ENCODE results near the gene CBLN4.

Gene CBLN4

DNA sequence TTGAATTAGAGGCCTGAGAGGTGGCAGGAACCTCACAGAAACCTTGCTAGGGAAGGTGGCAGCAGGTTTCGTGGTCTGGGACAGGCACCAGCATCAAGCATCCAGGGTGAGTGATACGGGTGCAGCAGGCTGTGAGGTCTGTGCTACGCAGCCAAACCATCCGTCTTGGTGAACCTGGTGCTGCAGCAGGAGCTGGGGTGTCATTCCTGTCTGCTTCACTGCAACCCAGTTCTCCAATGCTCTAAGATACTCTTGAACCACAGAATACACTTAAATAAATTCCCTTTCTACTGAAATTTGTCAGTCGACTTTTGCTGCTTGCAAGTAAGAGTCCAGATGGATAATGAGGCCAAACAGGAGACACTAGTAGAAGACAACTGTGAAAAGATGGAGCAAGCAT is 9.7 kb upstream of the CBLN4 start:
- Histone ChIP-seq H3K9me3 (no peaks in the 10 kb centered on the region), H3K27ac (no peak overlapping the region), H3K27me3 (no peaks in the 10 kb centered on the region), H3K4me1 (ENCODE audit: control insufficient read depth in 1 of 2, insufficient read depth in 1 of 2, low read depth in 1 of 2, low read length in 1 of 2) (no peaks in the 10 kb centered on the region), H3K4me3 (ENCODE audit: low read depth in 1 of 2, low read length in 1 of 2) (no peak overlapping the region), H3K36me3 (no peaks in the 10 kb centered on the region)
- TF ChIP-seq, protein P1, sequence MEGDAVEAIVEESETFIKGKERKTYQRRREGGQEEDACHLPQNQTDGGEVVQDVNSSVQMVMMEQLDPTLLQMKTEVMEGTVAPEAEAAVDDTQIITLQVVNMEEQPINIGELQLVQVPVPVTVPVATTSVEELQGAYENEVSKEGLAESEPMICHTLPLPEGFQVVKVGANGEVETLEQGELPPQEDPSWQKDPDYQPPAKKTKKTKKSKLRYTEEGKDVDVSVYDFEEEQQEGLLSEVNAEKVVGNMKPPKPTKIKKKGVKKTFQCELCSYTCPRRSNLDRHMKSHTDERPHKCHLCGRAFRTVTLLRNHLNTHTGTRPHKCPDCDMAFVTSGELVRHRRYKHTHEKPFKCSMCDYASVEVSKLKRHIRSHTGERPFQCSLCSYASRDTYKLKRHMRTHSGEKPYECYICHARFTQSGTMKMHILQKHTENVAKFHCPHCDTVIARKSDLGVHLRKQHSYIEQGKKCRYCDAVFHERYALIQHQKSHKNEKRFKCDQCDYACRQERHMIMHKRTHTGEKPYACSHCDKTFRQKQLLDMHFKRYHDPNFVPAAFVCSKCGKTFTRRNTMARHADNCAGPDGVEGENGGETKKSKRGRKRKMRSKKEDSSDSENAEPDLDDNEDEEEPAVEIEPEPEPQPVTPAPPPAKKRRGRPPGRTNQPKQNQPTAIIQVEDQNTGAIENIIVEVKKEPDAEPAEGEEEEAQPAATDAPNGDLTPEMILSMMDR (IDR thresholded peaks at IDR 0.05) = no peak

DNA sequence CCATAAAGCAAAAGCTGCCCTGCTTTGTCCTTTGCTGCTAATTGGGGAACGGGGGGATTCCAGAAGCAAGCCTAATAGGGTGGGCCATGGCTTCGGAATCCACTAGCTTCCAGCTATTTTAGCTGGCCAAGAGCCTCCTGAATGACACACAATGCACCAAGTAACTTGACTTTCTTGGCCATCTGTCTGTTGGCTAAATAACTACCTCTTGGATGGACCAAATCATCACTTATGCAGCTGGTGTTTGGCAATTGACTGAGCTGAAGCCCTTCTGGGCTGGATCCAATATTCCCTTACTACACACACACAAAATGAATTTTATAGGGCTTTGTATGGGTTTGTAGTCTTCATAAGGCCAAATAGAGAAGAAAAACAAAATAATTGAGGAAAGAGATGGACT is 8.8 kb upstream of the CBLN4 start:
- no peak overlapping the region for H3K27ac ChIP-seq
- H3K36me3 ChIP-seq = no peaks in the 10 kb centered on the region
- H3K9me3 ChIP-seq = no peaks in the 10 kb centered on the region
- no peak overlapping the region for H3K4me3 ChIP-seq (ENCODE audit: low read depth in 1 of 2, low read length in 1 of 2)
- no peaks in the 10 kb centered on the region for H3K27me3 ChIP-seq
- TF ChIP-seq, protein P1 (IDR thresholded peaks at IDR 0.05) = no peak
- H3K4me1 ChIP-seq (ENCODE audit: control insufficient read depth in 1 of 2, insufficient read depth in 1 of 2, low read depth in 1 of 2, low read length in 1 of 2) = no peaks in the 10 kb centered on the region

DNA sequence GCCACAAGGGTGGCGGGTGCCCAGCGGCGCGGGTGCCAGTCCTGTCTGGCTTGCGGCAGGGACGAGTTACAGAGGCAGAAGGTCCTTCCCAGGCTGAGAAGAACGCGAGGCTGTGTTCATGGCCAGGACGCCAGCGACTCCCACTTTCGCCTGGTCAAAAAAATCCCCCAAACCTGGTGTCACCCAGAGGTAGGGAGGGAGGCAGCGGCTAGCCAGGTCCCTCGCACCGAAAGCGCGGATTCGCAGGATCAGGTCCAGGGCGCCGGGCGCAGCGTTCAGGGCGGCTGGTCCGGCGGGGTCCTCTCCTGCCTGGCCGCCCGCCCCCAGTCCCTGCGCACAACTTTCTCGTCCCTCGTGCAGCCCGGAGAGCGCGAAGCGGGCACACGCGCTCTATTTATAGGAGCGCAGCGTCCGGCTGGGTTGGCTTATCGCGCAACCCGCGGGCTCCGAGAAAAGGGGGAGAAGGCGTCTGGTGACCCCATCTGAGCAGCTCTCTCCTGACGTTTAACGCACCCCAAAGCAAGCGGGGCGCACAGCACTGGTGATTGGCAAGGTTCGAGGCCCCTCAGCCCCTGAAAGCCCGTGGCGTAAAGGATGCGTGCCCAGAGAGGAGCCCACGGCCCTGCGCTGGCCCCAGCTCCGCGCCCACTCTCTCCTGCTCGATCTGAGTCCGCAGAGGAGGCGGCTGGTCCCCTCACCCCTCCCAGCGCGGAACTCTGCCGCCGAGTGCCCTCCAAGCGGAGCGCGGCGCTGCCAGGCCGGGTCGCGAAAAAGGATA is 519 bp downstream of the CBLN4 start:
- Histone ChIP-seq H3K4me1 (ENCODE audit: control insufficient read depth in 1 of 2, insufficient read depth in 1 of 2, low read depth in 1 of 2, low read length in 1 of 2) (no peaks in the 10 kb centered on the region), H3K4me3 (ENCODE audit: low read depth in 1 of 2, low read length in 1 of 2) (no peak overlapping the region), H3K9me3 (no peaks in the 10 kb centered on the region), H3K27ac (no peak overlapping the region), H3K27me3 (peaks cover 67% of the 10 kb centered on the region), H3K36me3 (no peaks in the 10 kb centered on the region)
- TF ChIP-seq, protein P1 (IDR thresholded peaks at IDR 0.05) = no peak

DNA sequence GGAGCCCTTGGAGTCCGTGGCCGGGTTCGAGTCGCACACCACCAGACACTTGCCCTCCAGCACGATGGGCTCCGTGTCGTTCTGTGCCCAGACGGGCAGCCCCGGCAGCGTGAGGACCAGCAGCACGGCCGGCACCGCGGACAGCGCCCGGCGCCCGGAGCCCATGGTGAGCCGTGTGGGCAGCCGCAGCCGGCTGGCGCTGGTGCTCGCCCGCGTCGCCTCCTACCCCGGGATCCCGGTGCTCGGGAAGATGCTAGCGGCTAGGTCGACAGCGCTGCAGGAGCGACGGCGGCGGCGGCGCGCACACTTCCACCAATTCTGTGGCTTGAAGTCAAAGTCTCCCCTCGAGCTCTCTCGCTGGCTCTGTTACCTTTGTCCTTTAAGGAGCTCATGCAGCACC is 1.3 kb downstream of the CBLN4 start:
- no peaks in the 10 kb centered on the region for H3K4me1 ChIP-seq (ENCODE audit: control insufficient read depth in 1 of 2, insufficient read depth in 1 of 2, low read depth in 1 of 2, low read length in 1 of 2)
- no peak overlapping the region for H3K4me3 ChIP-seq (ENCODE audit: low read depth in 1 of 2, low read length in 1 of 2)
- no peaks in the 10 kb centered on the region for H3K9me3 ChIP-seq
- peaks cover 67% of the 10 kb centered on the region for H3K27me3 ChIP-seq
- H3K36me3 ChIP-seq = no peaks in the 10 kb centered on the region
- TF ChIP-seq, protein P1 (IDR thresholded peaks at IDR 0.05) = no peak
- H3K27ac ChIP-seq = no peak overlapping the region

DNA sequence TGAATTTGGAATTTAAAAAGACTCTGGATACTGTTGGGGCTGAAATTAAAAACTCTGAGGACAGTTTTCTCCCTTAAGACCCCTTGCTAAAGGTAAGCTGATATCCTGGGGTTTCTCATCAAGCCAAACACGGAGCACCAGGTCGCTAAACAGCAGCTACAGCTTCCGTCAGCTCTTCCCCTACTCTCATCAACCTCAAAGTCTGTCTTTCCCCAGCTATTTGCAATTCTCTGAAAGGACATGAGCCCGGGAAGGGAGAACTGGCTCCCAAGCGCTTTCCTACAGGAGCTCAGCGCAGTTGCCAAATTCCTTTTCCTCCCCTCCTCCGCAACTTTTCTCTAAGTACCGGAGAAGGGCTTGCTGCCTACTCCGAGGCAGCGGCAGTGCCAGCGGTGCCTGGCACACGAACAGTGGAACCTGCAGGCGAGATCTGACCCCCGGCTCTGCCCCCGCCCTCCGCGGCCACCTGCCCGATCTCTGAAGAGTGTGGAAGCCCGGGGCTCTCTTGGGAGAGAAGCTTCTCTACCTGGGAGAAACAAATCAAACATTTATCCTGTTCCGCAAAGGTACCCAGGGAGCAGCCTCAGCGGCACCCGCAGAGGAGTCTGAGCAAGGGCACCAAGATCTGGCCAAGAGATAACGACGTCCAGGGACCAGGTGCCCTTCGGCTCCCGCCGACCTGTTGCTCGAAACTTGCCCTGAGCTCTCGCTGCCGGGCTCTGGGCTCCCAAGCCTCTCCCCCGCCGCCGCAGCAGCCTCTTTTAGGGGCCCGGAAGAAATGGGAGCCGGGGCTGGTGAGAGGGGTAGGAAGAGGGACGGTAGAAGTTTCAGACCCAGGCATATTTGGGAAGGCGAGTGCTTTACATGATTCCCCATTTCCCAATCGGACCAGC is 2.2 kb downstream of the CBLN4 start:
- no peaks in the 10 kb centered on the region for H3K9me3 ChIP-seq
- no peak overlapping the region for H3K27ac ChIP-seq
- H3K36me3 ChIP-seq = no peaks in the 10 kb centered on the region
- no peak overlapping the region for H3K4me3 ChIP-seq (ENCODE audit: low read depth in 1 of 2, low read length in 1 of 2)
- TF ChIP-seq, protein P1 (IDR thresholded peaks at IDR 0.05) = no peak
- peaks cover 67% of the 10 kb centered on the region for H3K27me3 ChIP-seq
- no peaks in the 10 kb centered on the region for H3K4me1 ChIP-seq (ENCODE audit: control insufficient read depth in 1 of 2, insufficient read depth in 1 of 2, low read depth in 1 of 2, low read length in 1 of 2)

Measured in neutrophil (primary cell).